ENCODE data around the gene LRRC37A2.
"Not testable (repeated sequence)": the region's sequence is repeated elsewhere in the genome, so short reads cannot be mapped to it uniquely, and the experiment has no call there.

The LRRC37A2 gene

GRCh38 chr17:46590157-46591146, 78.2 kb downstream of the LRRC37A2 start, which contains the start of gene NSF:
NSF (plus strand) TSS chr17:46590669; CDS start chr17:46590776, 107 bp downstream.
- DNase-seq (ENCODE audit: low read depth); H3K4me3 ChIP-seq (ENCODE audit: control insufficient read depth, low read depth, low read length): not testable (repeated sequence)

GRCh38 chr17:46591332-46591731, 79.1 kb downstream of the LRRC37A2 start:
- H3K4me3 ChIP-seq (ENCODE audit: control insufficient read depth, low read depth, low read length); DNase-seq (ENCODE audit: low read depth): not testable (repeated sequence)

GRCh38 chr17:46598344-46598931, 86.2 kb downstream of the LRRC37A2 start:
- DNase-seq (ENCODE audit: low read depth); H3K4me3 ChIP-seq (ENCODE audit: control insufficient read depth, low read depth, low read length): not testable (repeated sequence)

- not testable (repeated sequence) for H3K4me3 ChIP-seq (ENCODE audit: control insufficient read depth, low read depth, low read length); DNase-seq (ENCODE audit: low read depth)
Observed at GRCh38 chr17:46600767-46601166, 88.5 kb downstream of the LRRC37A2 start.

GRCh38 chr17:46603125-46603524, 90.9 kb downstream of the LRRC37A2 start:
- H3K4me3 ChIP-seq (ENCODE audit: control insufficient read depth, low read depth, low read length); DNase-seq (ENCODE audit: low read depth): not testable (repeated sequence)

All from AG09309 (cell line).